Testis (tissue), 2 donors: ENCODE results near the gene NANS.

Experiments used
- POLR2A ChIP-seq: fragments of 450-650 bp; IDR thresholded peaks from one replicate; pipeline ENCODE4 v1.6.1; 2017; ENCODE audit warnings: antibody characterized with exemption, mild to moderate bottlenecking, moderate library complexity
- TF ChIP-seq, protein P1 (sequence below), 3 experiments: fragments of 450-650 bp in 2 of 3; fragments of 200-600 bp in 1 of 3; sonication (generic) in 1 of 3; IDR thresholded peaks; one replicate each; pipeline ENCODE4 v1.5.1; 2016 to 2019; ENCODE audit warnings: antibody characterized with exemption in 3 of 3, mild to moderate bottlenecking in 2 of 3, moderate library complexity in 1 of 3

GRCh38 chr9:98101868-98102273 lies 45.3 kb downstream of the NANS start:
- TF ChIP-seq, protein P1, sequence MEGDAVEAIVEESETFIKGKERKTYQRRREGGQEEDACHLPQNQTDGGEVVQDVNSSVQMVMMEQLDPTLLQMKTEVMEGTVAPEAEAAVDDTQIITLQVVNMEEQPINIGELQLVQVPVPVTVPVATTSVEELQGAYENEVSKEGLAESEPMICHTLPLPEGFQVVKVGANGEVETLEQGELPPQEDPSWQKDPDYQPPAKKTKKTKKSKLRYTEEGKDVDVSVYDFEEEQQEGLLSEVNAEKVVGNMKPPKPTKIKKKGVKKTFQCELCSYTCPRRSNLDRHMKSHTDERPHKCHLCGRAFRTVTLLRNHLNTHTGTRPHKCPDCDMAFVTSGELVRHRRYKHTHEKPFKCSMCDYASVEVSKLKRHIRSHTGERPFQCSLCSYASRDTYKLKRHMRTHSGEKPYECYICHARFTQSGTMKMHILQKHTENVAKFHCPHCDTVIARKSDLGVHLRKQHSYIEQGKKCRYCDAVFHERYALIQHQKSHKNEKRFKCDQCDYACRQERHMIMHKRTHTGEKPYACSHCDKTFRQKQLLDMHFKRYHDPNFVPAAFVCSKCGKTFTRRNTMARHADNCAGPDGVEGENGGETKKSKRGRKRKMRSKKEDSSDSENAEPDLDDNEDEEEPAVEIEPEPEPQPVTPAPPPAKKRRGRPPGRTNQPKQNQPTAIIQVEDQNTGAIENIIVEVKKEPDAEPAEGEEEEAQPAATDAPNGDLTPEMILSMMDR (IDR thresholded peaks at IDR 0.05), result no peak
- no peak for TF ChIP-seq POLR2A
